ENCODE measurements around the gene CPHXL.

Gene CPHXL

GRCh38 chr16:75701361-75701760 lies 24.9 kb downstream of the CPHXL start, which contains the start of gene DUXB:
Gene DUXB, minus strand, starts transcription at chr16:75701461. Its CDS starts 43 bp downstream, at chr16:75701418.
- no peak for DNase-seq (ENCODE audit: low read depth)

DNA sequence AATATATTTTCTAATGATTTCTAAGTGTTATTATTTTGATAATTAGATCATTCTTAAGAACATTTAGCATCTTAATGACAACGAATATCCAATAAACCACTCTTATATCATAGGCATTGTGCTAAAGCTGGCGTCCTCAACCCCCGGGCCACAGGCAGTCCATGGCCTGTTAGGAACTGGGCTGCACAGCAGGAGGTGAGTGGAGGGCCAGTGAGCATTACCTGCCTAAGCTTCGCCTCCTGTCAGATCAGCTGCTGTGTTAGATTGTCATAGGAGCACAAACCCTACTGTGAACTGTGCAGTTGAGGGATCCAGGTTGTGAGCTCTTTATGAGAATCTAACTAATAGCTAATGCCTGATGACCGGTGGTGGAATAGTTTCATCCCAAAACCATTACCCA lies 28.7 kb downstream of the CPHXL start:
- DNase-seq (ENCODE audit: low read depth) = no peak

DNA sequence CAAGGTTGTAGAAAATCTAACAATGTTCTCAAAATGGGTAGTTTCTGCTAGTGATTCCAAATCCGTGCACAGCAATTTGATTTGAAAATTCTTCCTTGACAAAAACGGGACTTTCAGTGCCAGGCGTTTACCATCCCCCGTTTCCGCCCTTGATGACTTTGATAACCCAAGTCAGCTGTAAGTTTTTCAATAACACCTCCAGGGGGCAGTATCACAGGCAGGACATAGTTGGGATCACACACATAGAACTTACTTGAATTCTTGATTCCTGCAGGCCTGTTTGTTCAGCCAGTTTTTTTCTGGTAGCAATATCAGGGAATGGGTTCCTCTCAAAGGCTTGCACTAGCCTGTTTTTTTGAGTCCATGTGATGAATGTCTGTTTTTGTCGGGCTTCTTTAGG lies 30.6 kb downstream of the CPHXL start:
- no peak for DNase-seq (ENCODE audit: low read depth)

DNA sequence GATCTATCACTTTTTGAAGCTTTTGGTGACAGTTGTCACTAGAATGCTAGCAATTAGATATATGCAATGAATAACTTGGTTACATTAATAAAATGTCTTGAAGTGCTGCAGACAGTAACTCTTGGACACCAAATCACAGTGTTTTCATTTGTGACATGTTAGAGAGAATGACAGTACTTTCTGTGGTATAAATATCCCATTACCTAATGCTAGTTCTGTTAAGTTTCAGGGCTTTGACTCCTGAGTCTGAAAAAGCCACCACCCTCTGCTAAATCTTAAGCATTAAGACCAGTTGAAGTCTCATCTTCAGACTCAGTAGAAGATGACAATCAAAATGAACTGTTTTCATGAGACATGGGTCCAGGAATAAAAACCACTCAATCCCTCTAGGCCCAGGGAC lies 38.9 kb downstream of the CPHXL start:
- no peak for DNase-seq (ENCODE audit: low read depth)

DNA sequence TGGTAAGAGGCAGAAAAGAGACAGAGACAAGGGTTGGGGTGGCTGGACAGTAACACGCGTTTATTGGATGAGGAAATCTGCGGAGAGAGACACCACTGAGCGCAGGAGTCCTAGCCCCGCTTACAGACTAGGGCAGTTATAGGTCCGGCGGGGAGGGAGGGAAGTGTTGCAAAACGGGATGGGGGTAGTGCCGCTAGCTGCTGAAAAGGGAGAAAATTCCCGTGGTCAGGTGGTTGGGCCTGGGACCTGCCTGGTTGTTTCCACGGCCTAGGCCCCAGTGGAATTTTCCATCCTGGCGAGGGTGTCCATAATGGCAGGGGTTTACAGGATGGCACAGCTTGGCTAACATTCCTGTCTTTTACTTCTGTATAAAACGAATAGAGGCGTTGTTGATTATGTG lies 44.0 kb downstream of the CPHXL start:
- DNase-seq (ENCODE audit: low read depth) = no peak

GRCh38 chr16:75679366-75679765 lies 46.9 kb downstream of the CPHXL start:
- no peak for DNase-seq (ENCODE audit: low read depth)

- DNase-seq (ENCODE audit: low read depth) = no peak
Observed at GRCh38 chr16:75676909-75677308, 49.4 kb downstream of the CPHXL start, which contains the start of gene CPHXL2. Gene CPHXL2, minus strand, starts transcription at chr16:75677009. Its CDS starts 10 bp downstream, at chr16:75676999.

- DNase-seq (ENCODE audit: low read depth) = no peak
Observed at GRCh38 chr16:75667503-75667902, 58.8 kb downstream of the CPHXL start.
